GM19467 (cell line): ENCODE measurements around the gene MX1.
A peak's percentile ranks its signal among the peaks of the same experiment; 100 is the strongest.

ENCODE experiments used
- ATAC-seq: cut with Tn5 transposase; IDR thresholded peaks from one replicate; pipeline ENCODE4 v1.9.1; 2021; ENCODE audit warnings: mild to moderate bottlenecking, moderate library complexity; ENCODE audit not compliant: unreplicated experiment

The MX1 gene

DNA sequence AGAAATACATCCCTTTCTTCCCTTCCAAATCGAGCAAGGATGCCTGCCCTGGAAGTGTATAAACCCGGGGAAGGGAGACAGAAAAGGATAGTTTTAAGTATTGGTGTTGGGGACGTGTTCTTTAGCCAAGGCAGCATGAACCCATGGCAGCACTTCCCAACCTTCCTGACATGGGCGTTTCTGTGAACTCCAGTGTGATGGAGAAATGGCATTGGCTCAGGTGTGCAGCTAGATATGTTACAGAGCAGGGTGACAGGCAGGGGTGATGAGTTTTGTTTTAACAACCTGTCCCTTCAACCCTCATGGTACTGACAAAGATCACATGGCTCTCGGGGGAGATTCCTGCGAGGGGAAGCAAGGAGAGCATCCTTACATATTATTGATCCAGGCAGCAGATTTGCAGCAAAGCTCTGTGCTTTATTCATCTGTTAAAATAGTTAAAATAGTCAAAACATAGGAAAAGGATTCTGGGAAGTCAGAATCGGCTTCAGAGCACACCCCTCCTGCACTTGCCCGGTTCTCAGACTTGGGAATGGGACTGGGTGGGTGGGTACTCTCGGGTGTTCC, 4.0 kb downstream of the MX1 start:
- no peak for ATAC-seq

DNA sequence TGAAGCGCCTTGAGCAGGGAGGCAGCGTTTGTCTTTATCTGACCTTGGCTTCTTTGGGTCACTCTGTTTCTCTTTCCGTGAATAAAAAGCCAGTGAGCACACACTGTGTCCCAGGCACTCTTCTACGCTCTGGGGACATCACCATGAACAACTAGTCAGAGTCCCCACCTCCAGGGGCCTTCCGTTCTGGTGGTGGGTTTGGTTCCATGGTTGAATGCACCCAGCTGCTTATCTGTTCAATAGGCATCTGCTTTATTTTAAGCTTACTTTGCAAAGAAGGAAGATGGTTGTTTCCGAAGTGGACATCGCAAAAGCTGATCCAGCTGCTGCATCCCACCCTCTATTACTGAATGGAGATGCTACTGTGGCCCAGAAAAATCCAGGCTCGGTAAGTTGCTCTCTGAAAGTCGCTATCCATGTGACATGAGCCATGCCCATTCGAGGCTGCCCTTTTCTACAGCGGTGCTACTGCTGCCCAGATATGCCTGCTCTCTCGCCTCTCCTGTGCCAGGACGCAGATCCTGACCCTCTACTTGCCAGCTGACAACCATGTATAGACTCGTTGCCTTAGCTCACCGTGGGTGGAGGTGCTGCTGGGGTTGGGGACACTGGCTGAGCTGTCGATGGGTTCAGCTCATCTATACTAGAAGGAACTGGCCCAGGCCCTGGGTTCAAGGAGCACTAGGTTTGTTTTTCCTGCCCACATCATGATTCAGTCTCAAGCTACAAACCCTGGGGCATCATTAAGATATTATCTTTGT, 5.9 kb downstream of the MX1 start:
- peak; percentile 66 for ATAC-seq

DNA sequence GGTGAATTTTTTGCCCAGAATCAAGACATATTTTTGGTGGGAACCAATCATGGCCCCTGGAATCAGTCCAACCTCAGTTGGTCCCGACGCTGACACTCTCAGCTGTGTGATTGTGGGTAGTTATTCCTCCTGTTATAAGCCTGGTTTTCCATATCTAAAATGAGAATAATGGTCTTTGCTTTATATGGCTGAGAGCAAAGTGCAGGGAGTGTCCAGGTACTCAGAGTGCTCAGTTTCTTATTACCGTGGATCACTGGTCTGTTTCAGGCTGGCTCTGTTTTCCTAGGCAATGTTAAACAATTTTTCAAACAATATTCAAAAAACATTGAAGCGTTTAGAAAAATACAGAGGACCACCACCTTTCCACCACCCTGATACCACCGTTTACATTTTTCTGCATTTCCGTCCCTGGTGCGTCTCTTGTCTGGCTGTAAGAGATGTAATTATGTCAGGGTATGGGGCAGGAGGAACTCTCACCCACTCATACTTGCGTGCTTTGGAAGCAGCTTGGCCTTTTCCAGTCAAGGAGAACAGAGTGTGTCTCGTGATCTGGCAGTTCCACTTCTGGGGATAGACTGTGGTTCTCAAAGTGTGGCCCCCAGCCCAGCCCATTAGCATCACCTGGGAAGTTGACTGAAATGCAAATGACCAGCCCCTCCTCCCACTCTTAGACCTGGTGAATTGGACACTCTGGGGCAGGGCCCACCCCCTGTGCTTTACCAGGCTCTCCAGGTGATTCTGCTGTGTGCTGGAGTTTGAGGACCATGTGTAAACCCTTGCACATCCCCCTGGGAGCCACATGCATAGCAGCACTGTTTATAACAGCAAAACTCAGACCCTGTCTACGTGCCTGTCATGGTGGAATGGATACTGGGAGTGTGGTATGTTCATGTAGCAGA, 6.8 kb downstream of the MX1 start:
- ATAC-seq, result no peak

DNA sequence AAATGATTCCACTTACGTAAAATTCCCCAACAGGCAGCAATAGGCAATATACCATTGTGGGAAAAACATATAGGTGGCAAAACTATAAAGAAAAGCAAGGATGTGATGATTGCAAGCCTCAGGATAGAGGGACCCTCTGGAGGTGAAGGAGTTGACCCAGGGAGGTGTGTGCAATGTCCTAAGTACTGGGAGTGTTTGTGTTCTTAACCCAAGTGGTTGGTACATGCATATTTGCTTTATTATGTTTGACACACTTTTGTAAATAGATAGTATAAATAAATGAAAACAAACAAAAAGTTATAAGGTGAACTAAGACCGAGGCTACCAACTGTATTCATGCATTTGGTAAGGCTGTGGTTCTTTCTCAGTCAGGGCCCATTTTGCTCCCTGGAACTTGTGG, 7.5 kb downstream of the MX1 start:
- ATAC-seq, result no peak

DNA sequence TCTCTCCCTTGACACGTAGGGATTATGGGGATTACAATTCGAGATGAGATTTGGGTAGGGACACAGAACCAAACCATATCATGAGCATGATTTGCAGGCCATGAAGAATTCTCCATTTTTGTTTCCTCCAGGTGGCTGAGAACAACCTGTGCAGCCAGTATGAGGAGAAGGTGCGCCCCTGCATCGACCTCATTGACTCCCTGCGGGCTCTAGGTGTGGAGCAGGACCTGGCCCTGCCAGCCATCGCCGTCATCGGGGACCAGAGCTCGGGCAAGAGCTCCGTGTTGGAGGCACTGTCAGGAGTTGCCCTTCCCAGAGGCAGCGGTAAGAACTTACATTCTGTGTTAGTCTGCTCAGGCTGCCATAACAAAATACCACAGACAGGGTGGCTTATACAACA, 9.7 kb downstream of the MX1 start:
- ATAC-seq, result no peak

DNA sequence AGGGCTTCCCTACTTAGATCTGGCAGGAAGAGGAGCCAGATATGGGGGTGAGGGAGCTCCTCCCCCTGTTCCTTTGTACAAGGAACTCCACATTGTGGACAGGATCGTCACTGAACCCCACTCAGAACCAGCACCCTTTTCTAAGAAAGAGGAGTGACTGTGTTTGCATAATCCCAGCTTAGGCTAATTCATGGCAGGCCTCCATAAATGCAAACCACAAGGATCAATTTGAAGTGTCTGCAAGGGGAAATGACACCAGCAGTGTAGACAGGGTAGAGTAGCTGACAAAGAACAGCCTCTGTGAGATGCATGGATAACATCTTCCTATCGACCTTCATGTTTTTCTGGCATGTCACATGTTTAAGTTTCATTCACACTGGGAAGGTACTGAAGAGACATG, 11.7 kb downstream of the MX1 start:
- no peak for ATAC-seq

DNA sequence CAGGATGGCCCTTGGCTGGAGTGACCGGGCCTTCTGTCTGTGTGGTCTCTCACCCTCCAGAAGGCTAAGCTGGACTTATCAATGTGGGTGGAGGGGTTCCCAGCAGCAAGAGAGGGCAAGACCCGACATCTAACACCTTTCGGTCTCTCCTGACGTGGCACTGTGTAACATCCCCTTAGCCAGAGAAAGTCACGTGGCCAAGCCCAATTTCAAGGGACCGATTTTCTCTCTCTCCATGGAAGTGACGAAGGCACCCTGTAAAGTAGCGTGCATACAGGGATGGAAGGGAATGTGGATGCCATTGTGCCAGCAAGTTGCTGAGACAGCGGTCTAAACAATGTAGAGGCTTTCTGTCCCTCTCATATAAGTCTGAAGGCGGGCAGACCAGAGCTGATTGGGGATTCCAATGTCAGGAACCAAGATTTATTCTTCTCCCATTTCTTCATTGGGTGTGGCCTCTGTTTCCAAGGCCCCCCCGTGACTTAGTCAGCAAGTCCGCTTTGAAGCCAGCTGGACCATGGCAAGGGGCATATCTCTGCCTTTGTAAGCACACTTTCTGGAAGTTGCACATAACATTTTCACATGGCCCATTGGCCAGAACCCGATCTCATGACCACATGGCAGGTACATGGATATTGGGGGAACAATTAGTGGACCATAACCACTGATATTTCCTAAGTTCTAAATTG, 12.5 kb downstream of the MX1 start:
- no peak for ATAC-seq

DNA sequence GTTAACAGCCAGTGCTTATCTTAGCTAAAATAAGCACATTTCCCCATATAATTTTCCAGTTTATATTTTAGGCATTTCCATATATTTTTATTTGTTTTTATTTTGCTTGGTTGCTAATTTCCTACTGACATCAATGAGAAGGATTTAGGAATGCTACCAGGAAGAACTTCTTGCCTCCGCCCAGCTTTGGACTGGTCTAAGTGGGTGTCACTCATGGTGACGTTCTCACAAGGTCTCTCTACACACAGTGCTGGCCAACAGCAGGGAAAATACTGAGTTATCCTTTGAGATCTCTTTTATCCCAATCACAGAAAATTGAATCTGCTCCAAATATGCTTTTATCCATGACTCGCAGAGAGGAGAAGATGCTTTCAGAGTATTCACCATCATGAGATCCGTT, 13.2 kb downstream of the MX1 start:
- ATAC-seq, result no peak

DNA sequence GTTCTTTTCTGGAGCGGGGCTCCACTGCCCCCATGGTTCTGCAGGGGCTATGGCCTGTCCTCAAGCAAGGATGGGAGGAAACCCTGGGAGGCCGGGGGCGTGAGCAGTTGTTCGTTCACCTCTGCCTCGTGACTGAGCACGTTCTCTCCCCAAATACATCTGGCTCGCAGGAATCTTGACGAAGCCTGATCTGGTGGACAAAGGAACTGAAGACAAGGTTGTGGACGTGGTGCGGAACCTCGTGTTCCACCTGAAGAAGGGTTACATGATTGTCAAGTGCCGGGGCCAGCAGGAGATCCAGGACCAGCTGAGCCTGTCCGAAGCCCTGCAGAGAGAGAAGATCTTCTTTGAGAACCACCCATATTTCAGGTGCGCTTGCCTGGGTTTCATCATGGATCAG, 15.5 kb downstream of the MX1 start:
- no peak for ATAC-seq

DNA sequence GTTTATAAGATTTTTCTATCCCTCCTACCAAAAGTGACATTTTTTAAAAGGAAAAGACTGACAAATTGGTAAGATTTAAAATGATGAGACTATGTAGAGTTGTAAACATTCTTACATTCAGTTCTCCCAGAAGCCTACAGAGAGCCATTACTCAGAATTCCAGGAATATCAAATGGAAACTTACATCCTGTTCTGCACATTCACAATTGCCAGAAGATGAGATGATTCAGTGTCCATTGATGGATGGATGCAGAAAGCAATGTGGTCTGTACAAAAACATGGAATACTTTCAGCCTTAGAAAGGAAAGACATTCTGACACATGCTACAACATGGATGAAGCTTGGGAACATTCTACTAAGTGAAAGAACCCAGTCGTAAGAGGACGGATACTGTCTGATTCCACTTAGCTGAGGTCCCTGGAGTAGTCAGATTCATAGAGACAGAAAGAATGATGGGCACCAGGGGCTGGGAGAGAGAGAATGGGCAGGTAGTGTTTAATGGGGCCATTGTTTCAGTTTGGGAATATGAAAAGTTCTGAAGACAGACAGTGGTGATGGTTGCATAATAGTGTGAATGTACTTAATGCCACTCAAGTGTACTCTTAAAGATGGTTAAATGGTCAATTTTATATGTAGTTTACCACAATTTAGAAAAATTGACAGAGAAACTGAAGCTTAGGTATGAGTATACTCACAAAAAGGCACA, 16.6 kb downstream of the MX1 start:
- ATAC-seq, result no peak

DNA sequence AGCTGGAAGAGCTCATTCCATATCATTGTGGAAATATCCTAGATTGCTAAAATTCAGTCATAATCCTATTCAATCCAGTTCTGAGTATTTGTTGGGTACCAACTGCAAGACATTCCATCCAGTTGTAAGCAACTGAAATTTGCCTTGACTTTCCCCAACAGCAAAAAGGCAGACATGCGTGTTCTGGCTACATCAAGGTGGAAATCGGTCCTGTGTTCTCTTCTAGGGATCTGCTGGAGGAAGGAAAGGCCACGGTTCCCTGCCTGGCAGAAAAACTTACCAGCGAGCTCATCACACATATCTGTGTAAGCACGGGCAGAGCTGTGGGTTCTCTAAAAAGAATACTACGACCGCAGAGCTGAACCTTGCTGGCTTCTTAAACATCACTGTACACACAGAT, 17.5 kb downstream of the MX1 start:
- ATAC-seq, result no peak

DNA sequence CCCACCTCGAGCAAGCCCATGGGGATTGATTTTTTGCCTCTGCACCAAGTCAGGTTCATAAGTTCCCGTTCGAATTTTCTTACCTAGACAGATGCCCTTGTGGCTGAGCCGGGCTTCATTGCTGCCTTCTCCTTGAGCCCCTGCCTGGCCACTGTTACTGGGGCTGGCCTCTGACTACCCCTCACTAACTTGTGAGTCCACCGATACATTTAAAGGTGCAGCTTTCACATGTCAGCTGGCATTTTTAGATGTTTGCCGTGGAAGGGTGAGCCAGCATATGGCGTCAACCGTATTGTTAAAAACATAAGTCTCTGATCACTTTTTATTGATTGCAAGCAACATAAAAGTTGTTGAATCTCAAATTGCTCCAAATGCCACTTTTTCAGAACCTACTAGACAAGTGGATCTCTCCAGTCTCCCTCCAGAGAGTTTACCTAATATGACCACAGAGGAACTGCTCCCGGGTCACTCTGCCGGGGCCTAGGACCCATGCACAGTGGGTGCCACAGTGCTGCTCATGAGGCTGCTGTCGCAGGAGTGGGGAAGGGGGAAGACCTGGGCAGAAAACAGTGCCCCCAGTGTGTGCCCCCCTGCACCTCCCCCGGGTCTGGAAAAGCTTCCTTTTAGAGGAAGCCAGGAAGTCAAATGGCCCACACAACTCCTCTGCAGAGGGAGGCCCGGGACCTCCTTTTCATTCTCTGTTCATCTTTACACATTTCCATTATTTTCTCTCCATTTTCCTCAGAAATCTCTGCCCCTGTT, 18.8 kb downstream of the MX1 start:
- ATAC-seq, result no peak

DNA sequence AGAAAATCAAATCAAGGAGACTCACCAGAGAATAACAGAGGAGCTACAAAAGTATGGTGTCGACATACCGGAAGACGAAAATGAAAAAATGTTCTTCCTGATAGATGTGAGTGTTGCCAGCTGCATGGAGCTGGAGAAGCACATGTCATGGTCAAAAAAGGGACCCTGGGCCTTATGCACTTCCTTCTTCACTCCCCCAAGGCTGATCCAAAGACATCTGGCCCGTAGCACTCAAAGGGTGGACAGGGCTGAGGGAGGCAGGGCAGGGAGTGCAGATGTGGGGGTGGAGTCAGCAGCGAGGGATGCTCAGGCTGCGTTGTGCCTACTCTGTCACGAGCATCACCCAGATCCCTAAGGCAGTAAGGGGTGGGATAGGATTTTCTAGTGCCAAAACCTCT, 19.4 kb downstream of the MX1 start:
- ATAC-seq, result no peak

DNA sequence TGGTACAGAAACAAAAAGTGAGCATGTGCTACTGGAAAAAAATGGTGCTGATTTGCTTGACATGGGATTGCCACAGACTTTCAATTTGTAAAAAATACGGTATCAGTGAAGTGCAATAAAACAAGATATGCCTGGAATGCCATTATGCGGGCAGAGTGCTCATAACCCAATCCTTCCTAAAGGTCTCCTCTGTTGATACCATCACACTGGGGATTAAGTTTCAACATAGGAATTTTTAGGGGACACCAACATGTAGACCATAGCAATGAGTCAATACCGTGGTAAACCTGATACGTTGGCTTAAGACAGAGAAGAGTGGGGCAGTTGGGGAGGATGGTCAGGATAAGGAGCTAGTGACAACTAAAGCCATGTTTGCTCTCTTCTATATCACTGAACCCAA, 20.5 kb downstream of the MX1 start:
- no peak for ATAC-seq

DNA sequence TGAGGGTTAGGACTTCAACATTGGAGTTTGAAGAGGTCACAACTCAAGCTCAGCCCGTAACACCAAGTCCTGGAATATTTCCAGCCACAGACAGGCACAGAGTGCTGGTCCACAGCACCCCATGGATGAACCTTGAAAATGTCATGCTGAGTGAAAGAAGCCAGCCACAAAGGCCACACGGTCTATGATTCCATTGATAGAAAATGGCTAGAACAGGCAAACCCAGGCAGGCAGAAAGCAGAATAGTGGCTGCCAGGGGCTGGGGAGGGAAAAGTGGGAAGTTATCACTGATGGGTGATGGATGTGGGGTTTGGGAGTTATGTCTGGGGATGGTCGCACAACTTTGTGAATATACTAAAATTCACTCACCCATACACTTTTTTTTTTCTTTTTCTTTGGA, 21.3 kb downstream of the MX1 start:
- no peak for ATAC-seq

DNA sequence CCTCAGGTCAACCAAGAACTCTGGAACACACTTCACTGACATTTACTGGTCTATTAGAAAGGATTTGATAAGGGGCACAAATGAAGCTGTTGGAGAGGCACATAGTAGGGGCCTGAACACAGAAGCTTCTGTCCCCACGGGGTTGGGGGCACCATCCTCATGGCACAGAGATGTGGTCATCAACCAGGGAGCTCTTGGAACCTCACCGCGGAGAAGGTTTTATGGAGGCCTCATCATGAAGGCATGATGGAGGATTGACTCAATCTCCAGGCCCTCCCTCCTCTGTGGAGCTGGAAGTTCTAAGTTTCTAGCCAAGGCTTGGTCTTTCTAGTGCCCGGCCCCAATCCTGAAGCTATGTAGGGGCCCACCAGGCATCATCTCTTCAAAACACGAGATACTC, 23.6 kb downstream of the MX1 start:
- ATAC-seq, result no peak

DNA sequence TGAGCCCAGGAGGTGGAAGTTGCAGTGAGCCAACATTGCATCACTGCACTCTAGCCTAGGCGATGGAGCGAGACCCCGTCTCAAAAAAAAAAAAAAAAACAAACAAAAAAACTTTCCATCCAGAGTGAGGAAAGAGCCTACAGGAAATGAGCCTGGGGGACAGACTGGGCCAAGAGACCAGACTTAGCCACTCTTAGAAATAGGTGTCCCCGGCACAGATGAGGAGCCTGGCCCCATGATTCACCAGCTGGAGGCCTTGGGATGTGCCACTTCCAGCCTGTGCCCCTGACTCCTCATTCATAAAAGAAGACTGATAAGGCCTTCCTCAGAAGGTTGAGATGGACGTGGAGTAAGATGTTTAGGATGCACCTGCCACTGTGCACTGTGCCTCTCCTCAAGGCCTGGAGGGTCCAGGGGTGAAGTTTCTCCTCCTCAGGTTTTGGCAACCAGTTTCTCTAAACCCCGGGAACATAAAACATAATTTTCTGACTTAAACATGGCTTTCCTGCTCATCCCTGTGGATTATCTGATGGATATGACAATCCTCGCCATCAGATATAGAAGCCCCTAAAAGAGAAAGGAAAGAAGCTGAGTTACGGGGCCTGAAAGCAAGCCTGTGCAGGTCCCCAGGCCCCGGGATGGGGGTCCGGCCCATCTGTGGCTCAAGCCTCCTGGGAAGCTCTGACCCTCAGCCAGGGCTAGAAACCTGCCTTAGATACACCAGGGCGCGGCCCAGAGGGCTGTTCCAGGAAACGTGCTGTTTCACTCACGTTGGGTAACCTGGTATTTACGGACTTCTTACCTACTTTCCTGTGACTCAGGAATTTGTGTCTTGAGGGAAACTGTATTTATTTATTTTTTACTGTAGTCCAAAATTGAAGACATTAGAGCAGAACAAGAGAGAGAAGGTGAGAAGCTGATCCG, 26.0 kb downstream of the MX1 start:
- ATAC-seq, result no peak

DNA sequence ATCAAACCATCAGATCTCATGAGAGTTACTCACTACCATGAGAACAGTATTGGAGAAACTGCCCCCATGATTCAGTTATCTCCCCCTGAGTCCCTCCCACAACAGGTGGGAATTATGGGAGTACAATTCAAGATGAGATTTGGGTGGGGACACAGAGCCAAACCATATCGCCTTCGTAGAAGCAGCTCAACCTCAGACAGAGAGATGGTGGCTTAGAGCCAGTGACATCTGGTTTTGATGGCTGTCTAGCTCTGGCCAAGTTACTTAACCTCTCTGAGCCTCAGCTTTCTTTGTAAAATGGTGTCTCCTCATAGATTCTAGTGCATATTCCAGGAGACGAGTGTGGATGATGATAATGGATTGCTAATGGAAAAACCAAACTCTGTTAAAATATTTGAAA, 27.2 kb downstream of the MX1 start:
- no peak for ATAC-seq

DNA sequence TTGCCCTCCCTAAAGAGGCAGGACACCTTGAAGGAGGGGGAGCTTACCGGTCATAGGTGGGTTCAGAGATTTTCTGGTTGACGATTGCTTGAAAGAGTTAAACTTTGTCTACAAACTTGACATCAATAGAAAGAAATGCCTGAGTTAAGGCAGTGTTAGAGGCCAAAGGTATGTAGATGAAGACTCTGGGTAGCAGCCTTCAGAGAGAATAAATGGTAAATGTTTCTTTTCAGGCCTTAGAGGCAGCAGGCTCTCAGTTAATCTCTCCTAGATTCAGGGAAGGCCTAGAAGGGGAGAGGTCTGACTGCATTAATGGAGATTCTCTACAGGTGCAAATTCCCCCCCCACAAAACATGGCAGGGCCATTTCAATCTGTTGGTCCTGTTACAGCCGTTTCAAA, 27.7 kb downstream of the MX1 start:
- ATAC-seq, result no peak
